C4-2B (cell line): ENCODE measurements around the gene KLHL26.

ENCODE experiments used
- H3K27ac ChIP-seq: fragments of 450-650 bp; 2 replicates; pipeline ENCODE4 v1.5.1; 2017
- CTCF ChIP-seq: fragments of 450-650 bp; conservative IDR thresholded peaks from 2 replicates; pipeline ENCODE4 v1.5.1; 2017; ENCODE audit warnings: mild to moderate bottlenecking
- ZFX ChIP-seq: fragments of 450-650 bp; IDR thresholded peaks from 2 replicates; pipeline ENCODE4 v1.6.1; 2017

Gene KLHL26

DNA sequence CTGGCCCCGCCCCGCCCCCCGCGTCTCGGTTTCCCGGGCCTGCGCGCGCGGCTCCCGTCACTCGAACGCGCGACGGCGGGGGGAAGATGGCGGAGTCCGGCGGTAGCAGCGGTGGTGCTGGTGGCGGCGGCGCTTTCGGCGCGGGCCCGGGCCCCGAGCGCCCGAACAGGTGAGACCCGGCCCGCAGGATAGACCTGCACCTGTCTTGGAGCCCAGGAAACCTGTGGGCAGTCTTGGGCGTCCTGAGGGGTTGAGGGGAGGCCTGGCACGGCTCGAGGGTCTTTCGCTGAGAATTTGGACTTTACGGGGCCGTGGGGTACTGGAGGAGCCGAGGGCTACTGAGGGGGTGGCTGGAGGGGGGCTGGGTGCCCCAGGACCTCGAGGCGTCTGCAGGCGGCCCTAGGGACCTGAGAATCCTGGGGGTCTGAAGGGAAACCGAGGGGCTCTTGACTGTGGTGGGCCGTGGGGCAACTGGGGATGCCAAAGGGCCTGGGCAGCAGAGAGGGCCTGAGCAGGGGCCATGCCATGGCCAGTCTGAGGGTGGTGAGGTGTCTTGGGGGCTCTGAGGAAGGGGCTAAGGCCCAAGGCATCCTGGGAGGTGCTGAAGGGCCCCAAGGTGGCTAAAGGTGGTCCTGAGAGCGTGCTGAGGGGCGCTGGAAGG, at the start of gene KLHL26:
Gene KLHL26 (plus strand): TSS at position 60 of the 661 bp plus-strand sequence. CDS start 27 bp downstream, at position 87.
- TF ChIP-seq CTCF (no peak), ZFX (no peak)
- peak within 1 kb of the TSS; percentile 85 for H3K27ac ChIP-seq

DNA sequence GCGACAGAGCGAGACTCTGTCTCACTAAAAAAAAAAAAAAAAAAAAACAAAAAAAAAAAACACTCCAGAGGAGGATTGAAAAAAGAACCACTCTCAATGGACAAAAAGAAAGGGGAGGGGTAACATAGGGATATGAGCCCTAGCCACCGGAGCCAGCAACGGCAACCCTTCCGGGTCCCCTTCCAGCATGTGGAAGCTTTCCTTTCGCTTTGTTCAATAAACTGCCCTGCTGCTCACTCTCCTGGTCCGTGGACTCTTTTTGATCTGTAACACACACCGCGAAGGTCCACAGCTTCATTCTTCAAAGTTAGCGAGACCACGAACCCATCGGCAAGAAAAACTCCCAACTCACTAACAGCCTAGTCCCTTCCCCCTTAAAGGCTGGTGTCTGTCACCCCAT, 49.3 kb upstream of the KLHL26 start:
- H3K27ac ChIP-seq, result no peak overlapping the region; the same call in 1 of the 2 replicates

GRCh38 chr19:18587962-18588610, 48.7 kb upstream of the KLHL26 start:
- H3K27ac ChIP-seq, result peak overlapping the region; percentile 93
- TF ChIP-seq ZFX, result no peak
- TF ChIP-seq CTCF, result no peak

More for the DNA sequence above, 49.3 kb upstream of the KLHL26 start:
- no peak for TF ChIP-seq CTCF
- TF ChIP-seq ZFX, result no peak

DNA sequence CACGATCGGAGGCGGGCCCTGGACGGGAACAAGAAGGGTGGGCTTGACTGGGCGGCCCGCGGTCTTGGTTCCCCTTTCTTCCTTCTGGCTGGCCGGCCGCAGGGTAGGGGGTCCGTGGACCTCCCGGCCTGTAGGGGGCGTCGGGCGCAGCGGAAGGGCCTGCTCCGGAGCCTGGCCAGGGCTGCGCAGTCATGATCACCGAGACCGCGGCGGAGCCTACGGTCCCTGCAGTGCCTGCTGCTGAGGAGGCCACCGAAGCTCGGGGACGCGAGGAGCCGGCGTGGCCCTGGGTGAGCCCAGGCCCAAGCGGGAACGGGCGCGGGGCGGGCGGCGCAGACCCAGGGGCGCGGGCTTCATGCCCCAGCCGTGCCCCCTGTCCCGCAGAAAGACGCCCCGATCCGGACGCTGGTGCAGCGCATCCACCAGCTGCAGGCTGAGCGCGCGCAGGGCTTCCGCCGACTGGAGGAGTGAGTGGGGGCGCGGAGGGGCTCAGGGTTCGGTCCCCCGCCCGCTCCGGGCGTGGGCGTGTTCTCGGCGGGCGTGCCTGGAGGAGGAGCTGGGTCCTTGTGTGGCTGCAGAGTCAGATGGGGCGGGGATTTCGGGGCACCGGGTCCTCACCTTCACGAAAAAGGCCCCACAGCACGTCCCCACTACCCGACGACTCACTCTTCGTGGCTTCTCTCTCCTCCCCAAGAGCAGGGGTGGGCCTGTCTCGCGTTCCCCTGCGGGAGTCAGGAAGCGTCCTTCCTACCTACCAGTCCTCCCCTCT, 48.0 kb upstream of the KLHL26 start, which contains the start of gene REX1BD:
Gene REX1BD (plus strand): TSS at position 188 of the 769 bp plus-strand sequence. CDS start 4 bp downstream, at position 192.
- TF ChIP-seq ZFX (peak; percentile 50; the same call in 1 of the 2 replicates), CTCF (peak; percentile 97)

DNA sequence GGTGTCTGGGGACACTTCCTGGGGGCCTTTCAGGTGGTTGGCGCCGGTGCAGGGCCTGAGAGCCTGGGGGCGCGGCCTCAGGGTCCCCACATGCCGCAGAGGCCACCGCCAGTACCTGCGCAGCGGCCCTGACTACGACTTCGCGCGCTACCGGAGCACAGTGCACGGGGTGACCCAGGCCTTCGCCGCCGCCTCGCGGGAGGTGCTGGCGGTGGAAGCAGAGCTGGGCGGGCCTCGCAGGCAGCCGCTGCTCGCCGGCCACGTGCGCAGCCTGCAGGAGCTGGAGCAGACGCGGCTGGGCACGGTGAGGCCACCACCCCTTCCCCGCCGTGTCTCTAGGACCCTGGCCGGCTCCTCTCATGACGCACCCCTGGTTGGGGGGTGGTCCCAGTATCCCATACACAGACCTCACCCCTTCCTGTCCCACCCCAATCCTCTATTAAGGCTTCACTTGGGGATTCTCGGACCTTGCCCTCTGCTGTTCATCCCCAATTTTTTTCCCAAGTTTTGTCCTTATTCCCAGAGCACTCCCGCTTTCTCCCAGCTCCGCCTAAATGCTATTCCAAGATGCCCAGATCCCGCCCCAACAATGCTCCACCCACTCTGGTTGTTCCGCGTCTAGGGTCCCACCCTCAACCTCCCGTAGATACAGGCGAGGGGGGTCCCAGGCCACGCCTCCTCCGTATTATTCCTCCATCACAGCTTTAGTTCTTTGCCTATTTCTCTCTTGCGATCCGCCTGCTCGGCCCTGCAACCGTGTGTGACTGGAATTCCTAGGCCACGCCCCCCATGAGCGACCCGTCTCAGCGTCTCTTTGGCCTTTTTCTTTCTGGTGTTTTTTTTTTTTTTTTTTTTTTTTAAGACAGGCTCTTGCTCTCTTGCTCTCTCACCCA, 47.2 kb upstream of the KLHL26 start:
- peak overlapping the region; percentile 93 for H3K27ac ChIP-seq
- TF ChIP-seq CTCF, result no peak
- TF ChIP-seq ZFX, result peak; percentile 66; the same call in 1 of the 2 replicates

More for the DNA sequence above, 48.0 kb upstream of the KLHL26 start, which contains the start of gene REX1BD:
- peak within 1 kb of the TSS; percentile 93 for H3K27ac ChIP-seq

- TF ChIP-seq ZFX (no peak), CTCF (peak; percentile 56)
- H3K27ac ChIP-seq, result peak overlapping the region; percentile 93
Measured at GRCh38 chr19:18590273-18591272, 46.3 kb upstream of the KLHL26 start.
